Effector memory CD8-positive, alpha-beta T cell (primary cell): ENCODE measurements around the gene DRC1.
A peak's percentile ranks its signal among the peaks of the same experiment; 100 is the strongest.

Experiments
- ATAC-seq: fragments of 150-1000 bp; cut with Tn5 transposase; replicated peaks from 2 replicates; pipeline ENCODE4 v1.10.0; 2021; ENCODE audit warnings: mild to moderate bottlenecking, moderate library complexity
- DNase-seq, 3 experiments: peaks; one replicate each; pipeline ENCODE4 v3.0.0; 2021
- H3K27ac Mint-ChIP-seq, 2 donors: one replicate each; pipeline ENCODE4 v1.8.0; 2022; ENCODE audit warnings: mild to moderate bottlenecking in 2 of 2, mixed read lengths in 2 of 2, moderate library complexity in 2 of 2
- H3K27me3 Mint-ChIP-seq, 2 donors: one replicate each; pipeline ENCODE4 v1.8.0; 2022; ENCODE audit warnings: mixed read lengths in 2 of 2
- H3K36me3 Mint-ChIP-seq: one replicate; pipeline ENCODE4 v1.8.0; 2022; ENCODE audit warnings: mild to moderate bottlenecking, moderate library complexity, mixed read lengths; ENCODE audit not compliant: insufficient read depth
- H3K4me1 Mint-ChIP-seq, 2 donors: one replicate each; pipeline ENCODE4 v1.8.0; 2022; ENCODE audit warnings: low read depth in 2 of 2, mixed read lengths in 2 of 2
- H3K4me3 Mint-ChIP-seq, 2 donors: one replicate each; pipeline ENCODE4 v1.8.0; 2022; ENCODE audit warnings: mild to moderate bottlenecking in 2 of 2, mixed read lengths in 2 of 2, moderate library complexity in 2 of 2
- H3K9me3 Mint-ChIP-seq, 2 donors: one replicate each; pipeline ENCODE4 v1.8.0; 2022; ENCODE audit warnings: mixed read lengths in 2 of 2

DRC1 gene

DNA sequence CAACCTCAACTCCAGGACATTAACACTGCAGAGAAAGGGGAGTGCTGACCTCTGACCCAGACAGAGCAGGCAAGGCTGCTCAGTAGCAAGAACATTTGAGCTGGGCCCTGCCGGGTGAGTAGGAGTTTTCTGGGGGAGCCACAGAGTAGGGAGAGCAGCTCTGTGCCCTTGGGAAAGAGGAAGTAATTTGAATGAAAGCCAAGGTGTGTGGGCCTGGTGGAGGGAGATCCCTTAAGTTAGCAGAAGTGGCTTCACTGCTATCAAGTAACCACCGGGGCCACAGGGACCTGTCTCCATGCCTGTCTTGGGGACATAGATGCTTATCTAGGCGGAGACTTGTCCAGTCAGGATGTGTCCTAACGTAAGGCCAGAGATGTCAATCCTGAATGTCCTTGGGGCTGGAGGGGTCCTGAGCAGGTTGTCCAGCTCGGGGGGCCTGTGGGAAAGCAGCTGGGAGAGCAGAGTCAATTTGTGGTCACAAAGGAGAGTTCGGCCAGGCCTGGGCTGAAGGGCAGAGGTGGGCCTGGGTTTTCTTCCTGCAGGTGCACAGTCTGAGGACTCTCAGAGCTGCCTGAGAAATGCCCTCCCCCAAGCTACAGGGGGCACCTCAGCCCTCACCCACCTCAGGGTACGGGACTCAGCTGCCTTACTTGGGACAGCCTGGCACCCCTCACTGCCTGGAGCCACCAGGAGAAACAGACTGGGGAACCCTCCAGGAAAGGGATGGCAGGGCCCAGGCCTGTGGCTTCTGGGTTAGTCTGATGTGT lies 91.2 kb downstream of the DRC1 start:
- no peak for ATAC-seq
- peaks cover 0 to 2% of the 10 kb centered on the region in 2 donors for H3K4me1 Mint-ChIP-seq
- no peak for DNase-seq
- H3K27me3 Mint-ChIP-seq = peaks cover 2 to 5% of the 10 kb centered on the region in 2 donors
- H3K27ac Mint-ChIP-seq = no peak overlapping the region
- H3K4me3 Mint-ChIP-seq = no peak overlapping the region
- no peaks in the 10 kb centered on the region for H3K36me3 Mint-ChIP-seq
- no peaks in the 10 kb centered on the region for H3K9me3 Mint-ChIP-seq

DNA sequence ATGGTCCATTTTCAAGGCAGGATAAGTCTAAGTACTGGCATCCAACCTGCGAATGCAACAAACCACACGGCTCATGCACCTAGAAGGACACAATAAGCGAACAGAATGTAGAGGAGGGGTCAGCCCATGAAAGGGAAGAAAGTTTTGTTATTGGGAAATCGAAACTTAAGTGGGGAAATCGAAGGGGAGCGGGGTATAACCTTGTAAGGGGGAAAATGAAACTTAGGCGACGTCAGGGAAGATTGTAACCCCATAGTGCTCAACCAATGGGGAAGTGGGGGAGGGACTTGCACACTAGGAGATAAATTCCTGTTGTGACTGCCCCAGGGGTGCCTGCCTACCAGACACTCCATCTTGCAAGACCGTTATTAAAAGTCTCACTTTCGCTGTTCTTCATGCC lies 91.8 kb downstream of the DRC1 start:
- no peaks in the 10 kb centered on the region for H3K36me3 Mint-ChIP-seq
- H3K27ac Mint-ChIP-seq = no peak overlapping the region
- H3K4me3 Mint-ChIP-seq = no peak overlapping the region
- H3K9me3 Mint-ChIP-seq = no peaks in the 10 kb centered on the region
- peaks cover 0 to 3% of the 10 kb centered on the region in 2 donors for H3K4me1 Mint-ChIP-seq
- no peak for DNase-seq
- H3K27me3 Mint-ChIP-seq = peaks cover 5 to 11% of the 10 kb centered on the region in 2 donors
- ATAC-seq = no peak

DNA sequence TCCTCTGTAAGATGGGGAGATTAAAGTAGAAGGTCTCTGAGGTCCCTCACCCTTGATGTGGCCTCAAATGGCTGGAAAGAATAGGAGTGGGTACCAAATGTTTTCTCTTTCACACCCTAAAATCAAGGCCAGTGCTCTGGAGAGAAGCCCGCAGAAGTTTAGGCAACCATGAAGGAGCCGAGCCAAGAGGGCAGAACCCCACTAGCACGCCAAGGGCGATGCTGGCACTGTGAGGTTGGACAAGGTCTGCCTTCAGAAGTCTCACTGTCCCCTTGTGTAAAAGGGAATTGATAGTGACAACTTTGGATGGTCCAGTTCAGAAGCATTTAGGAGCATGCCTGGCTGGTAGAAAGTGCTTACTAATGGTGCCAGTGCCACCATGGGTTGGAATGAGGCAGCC lies 92.5 kb downstream of the DRC1 start:
- H3K27ac Mint-ChIP-seq = no peak overlapping the region
- H3K27me3 Mint-ChIP-seq = peaks cover 5 to 14% of the 10 kb centered on the region in 2 donors
- peaks cover 0 to 3% of the 10 kb centered on the region in 2 donors for H3K4me1 Mint-ChIP-seq
- ATAC-seq (no peak), DNase-seq (no peak)
- no peaks in the 10 kb centered on the region for H3K9me3 Mint-ChIP-seq
- no peaks in the 10 kb centered on the region for H3K36me3 Mint-ChIP-seq
- H3K4me3 Mint-ChIP-seq = no peak overlapping the region

DNA sequence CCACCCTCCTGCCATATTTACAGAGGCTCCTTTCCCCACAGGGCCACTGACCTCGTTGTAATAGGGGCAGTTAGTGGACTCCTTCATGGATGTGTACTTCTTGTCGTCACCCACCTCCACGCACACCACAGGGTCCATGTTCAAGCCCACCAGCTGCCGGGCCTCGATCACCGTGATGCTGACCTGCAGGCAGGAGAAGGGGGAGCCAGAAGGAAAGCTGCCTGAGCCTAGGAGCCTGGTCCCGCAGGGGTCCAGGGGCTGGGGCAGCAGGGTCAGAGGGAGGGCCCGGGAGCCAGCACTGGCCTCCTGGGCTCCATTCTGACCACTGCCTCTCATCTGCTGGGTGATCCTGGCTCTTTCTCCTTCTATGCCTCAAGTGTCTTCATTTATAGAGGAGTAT lies 93.2 kb downstream of the DRC1 start:
- no peak overlapping the region for H3K27ac Mint-ChIP-seq
- peaks cover 5 to 14% of the 10 kb centered on the region in 2 donors for H3K27me3 Mint-ChIP-seq
- ATAC-seq = no peak

DNA sequence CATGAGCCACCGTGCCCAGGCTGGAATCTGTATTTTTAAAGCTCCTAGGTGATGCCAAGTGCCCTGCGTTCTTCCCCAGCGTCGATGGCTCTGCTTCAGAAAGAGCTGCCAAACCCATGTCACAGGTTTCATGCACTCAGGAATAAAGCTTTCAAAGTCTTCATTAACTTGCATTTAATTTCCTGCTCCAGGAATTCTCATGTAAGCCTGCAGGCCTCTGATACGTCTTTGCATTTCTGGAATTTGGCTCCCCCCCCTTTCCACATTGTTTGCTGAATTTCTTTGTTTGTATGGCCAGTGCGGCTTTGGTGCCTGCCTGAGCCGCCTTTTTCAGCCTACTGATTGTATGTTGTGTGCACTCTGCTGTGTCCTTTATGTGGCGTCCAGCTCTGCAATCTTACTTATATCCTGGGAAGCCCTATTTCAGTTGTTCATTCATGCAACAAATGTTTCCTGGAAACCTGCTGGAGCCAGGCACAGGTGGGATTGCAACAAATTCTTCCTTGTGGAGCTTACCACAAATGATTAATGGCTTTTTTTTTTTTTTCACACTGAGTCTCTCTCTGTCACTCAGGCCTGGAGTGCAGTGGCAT lies 94.1 kb downstream of the DRC1 start:
- no peaks in the 10 kb centered on the region for H3K36me3 Mint-ChIP-seq
- no peak overlapping the region for H3K4me3 Mint-ChIP-seq
- H3K27me3 Mint-ChIP-seq = peaks cover 5 to 14% of the 10 kb centered on the region in 2 donors
- ATAC-seq (no peak), DNase-seq (no peak)
- H3K9me3 Mint-ChIP-seq = no peaks in the 10 kb centered on the region
- H3K4me1 Mint-ChIP-seq = peaks cover 0 to 3% of the 10 kb centered on the region in 2 donors
- no peak overlapping the region for H3K27ac Mint-ChIP-seq

More for the DNA sequence above, 93.2 kb downstream of the DRC1 start:
- H3K9me3 Mint-ChIP-seq = no peaks in the 10 kb centered on the region
- peaks cover 0 to 3% of the 10 kb centered on the region in 2 donors for H3K4me1 Mint-ChIP-seq
- H3K36me3 Mint-ChIP-seq = no peaks in the 10 kb centered on the region
- no peak overlapping the region for H3K4me3 Mint-ChIP-seq
- DNase-seq = no peak

DNA sequence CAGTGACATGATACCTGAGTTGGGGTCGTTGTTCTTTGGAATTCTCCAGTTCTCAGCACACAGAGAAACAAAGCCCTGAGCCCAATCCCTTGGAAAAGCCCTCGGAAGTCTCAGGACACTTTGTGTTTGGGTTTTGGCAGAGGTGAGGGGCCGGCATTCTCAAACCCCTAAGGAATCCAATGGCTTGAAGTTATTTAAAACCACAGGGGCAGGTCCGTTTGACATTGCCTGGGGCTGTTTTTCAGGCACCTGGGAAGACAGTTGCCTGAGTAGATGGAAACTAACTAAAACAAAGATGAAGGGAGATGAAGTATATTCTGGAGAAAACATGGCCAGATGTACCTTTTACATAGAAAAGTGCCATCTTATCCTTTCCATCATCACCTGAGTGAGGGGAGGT lies 98.7 kb downstream of the DRC1 start:
- DNase-seq = no peak
- ATAC-seq = no peak
- H3K36me3 Mint-ChIP-seq = no peaks in the 10 kb centered on the region
- peaks cover 5 to 31% of the 10 kb centered on the region in 2 donors for H3K27me3 Mint-ChIP-seq
- H3K4me3 Mint-ChIP-seq = no peak overlapping the region
- no peaks in the 10 kb centered on the region for H3K9me3 Mint-ChIP-seq
- no peak overlapping the region for H3K27ac Mint-ChIP-seq
- peaks cover 6 to 7% of the 10 kb centered on the region in 2 donors for H3K4me1 Mint-ChIP-seq

DNA sequence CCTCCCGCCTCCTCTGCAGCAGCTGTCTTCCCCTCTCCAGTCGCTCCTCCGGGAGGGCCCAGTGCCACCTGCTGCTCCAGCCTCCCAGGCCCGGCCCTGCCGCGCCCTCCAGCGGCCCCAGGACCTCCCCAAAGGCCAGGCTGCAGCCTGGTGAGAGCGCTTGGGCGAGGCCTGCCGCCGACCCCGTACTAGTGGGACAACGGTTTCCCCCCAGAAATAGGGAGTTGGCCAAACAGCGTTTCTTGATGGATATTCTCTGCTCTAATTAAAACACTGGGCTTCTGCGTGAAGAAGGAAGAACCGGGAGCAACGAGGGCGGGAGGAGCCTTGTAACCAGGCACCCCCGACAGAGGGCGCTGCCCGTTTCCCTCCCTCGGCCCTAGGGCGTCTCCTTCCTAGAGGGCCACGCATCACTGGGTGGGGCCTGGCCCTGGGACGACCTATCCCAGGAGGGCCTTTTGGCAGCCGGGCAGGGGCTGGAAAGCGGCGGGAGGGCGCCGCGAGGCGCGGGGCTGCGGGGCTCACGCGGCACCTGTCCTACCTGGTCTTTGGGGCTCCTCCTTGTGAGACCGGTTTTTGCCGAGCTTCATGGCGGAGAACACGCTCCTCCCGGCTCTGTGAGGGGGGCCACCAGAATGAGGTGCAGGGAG lies 101.6 kb downstream of the DRC1 start:
- peak; percentile 98 for ATAC-seq

DNA sequence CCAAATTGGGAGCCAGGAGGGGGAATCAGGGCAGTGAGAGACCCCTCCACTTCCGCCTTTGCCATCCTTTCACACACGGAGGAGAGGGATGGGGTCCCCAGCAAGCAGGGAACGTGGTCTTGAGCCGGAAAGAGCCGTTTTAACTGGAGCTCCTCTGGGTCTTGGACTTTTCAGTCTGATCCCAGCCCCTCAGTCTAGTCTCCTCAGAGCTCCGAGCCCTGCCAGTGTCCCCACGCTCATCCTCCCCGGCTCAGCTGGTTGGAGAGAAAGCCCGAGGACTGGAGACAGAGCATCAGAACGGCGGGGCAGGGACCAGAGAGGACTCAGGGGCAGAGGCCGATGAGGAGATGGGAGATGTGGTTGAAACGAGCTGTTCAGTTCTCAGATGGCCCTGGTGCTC lies 102.3 kb downstream of the DRC1 start:
- Mint-ChIP-seq H3K9me3 (no peaks in the 10 kb centered on the region), H3K4me1 (peaks cover 5 to 7% of the 10 kb centered on the region in 2 donors), H3K4me3 (peak overlapping the region; percentile 78 to 79), H3K27ac (peak overlapping the region in 1 of 2 donors; percentile 32), H3K27me3 (peaks cover 6 to 25% of the 10 kb centered on the region in 2 donors), H3K36me3 (no peaks in the 10 kb centered on the region)
- DNase-seq (no peak), ATAC-seq (no peak)

More for the DNA sequence above, 101.6 kb downstream of the DRC1 start:
- Mint-ChIP-seq H3K4me3 (peak overlapping the region; percentile 78 to 79), H3K27me3 (peaks cover 1 to 24% of the 10 kb centered on the region in 2 donors), H3K36me3 (no peaks in the 10 kb centered on the region), H3K4me1 (peaks cover 5 to 7% of the 10 kb centered on the region in 2 donors), H3K27ac (peak overlapping the region in 1 of 2 donors; percentile 32), H3K9me3 (no peaks in the 10 kb centered on the region)
- DNase-seq = peak; percentile 61 to 72 (median 65)

DNA sequence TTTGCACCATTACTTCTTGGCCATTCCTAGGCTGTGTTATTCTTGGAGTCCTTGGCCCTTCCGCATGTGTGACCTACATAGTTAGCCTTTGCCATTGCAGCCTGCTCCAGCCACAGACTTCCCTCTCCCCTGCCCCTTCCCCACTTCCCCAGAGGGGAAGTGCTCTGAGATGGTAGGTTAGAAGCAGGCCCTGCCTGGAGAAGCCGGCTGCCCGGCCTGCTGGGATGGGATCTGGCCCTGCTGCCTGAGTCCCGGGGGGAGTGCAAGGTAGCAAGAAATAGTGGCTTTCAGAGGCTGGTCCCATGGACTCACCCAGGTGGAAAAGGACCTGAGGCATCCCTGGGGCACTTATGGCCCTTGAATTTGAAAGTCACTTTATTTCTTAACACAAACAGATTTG lies 104.6 kb downstream of the DRC1 start:
- Mint-ChIP-seq H3K4me1 (peaks cover 5 to 7% of the 10 kb centered on the region in 2 donors), H3K27me3 (peaks cover 18 to 47% of the 10 kb centered on the region in 2 donors), H3K4me3 (no peak overlapping the region), H3K36me3 (no peaks in the 10 kb centered on the region), H3K9me3 (no peaks in the 10 kb centered on the region), H3K27ac (no peak overlapping the region)
- ATAC-seq (no peak), DNase-seq (no peak)
